Loucy (cell line): ENCODE results near the gene KIDINS220.

Experiments
- H2AFZ ChIP-seq: fragments of 200-600 bp; sonication (generic); 2 replicates; pipeline ENCODE4 v1.6.0; 2016; ENCODE audit warnings: antibody characterized with exemption, mild to moderate bottlenecking, low read length, moderate library complexity
- H3F3A ChIP-seq: fragments of 200-600 bp; 2 replicates; pipeline ENCODE4 v1.6.0; 2016; ENCODE audit warnings: antibody characterized with exemption, low read depth, mild to moderate bottlenecking
- H3K27me3 ChIP-seq: fragments of 200-600 bp; sonication (generic); 2 replicates; pipeline ENCODE4 v1.6.1; 2014; ENCODE audit warnings: low read length, mild to moderate bottlenecking; ENCODE audit not compliant: insufficient read depth, poor library complexity, severe bottlenecking
- H3K36me3 ChIP-seq: fragments of 200-600 bp; sonication (generic); 2 replicates; pipeline ENCODE4 v1.6.1; 2016; ENCODE audit warnings: low read length; ENCODE audit not compliant: insufficient read depth
- H3K4me1 ChIP-seq: fragments of 200-600 bp; sonication (generic); 2 replicates; pipeline ENCODE4 v1.5.1; 2014; ENCODE audit warnings: low read length, mild to moderate bottlenecking; ENCODE audit not compliant: insufficient read depth, poor library complexity, severe bottlenecking
- H3K4me2 ChIP-seq: fragments of 200-600 bp; sonication (generic); 2 replicates; pipeline ENCODE4 v1.6.0; 2014; ENCODE audit warnings: antibody characterized with exemption, low read length, low read depth, mild to moderate bottlenecking; ENCODE audit not compliant: poor library complexity, severe bottlenecking
- H3K4me3 ChIP-seq: fragments of 200-600 bp; sonication (generic); 2 replicates; pipeline ENCODE4 v1.5.1; 2014; ENCODE audit warnings: low read length, mild to moderate bottlenecking, mixed read lengths; ENCODE audit not compliant: poor library complexity, severe bottlenecking
- H3K79me2 ChIP-seq: fragments of 200-600 bp; sonication (generic); 2 replicates; pipeline ENCODE4 v1.6.1; 2014; ENCODE audit warnings: low read length; ENCODE audit not compliant: insufficient read depth
- H3K9ac ChIP-seq: fragments of 200-600 bp; sonication (generic); 2 replicates; pipeline ENCODE4 v1.6.0; 2014; ENCODE audit warnings: mild to moderate bottlenecking, low read depth, low read length, moderate library complexity; ENCODE audit not compliant: poor library complexity, severe bottlenecking
- H3K9me2 ChIP-seq: fragments of 200-600 bp; sonication (generic); replicated peaks from 2 replicates; pipeline ENCODE4 v1.6.1; 2016; ENCODE audit warnings: low read depth, low read length, mixed read lengths
- H3K9me3 ChIP-seq: fragments of 200-600 bp; sonication (generic); 2 replicates; pipeline ENCODE4 v1.6.1; 2014; ENCODE audit warnings: mild to moderate bottlenecking, antibody characterized with exemption, low read length, low read depth; ENCODE audit not compliant: insufficient read depth
- H4K20me1 ChIP-seq: fragments of 200-600 bp; sonication (generic); 2 replicates; pipeline ENCODE4 v1.6.0; 2014; ENCODE audit warnings: antibody characterized with exemption, low read length, mild to moderate bottlenecking; ENCODE audit not compliant: insufficient read depth, poor library complexity, severe bottlenecking
- CTCF ChIP-seq: fragments of 200-600 bp; sonication (generic); conservative IDR thresholded peaks from 2 replicates; pipeline ENCODE4 v1.5.1; 2014; ENCODE audit warnings: mild to moderate bottlenecking, antibody characterized with exemption, low read length
- EZH2phosphoT487 ChIP-seq: fragments of 200-600 bp; IDR thresholded peaks from 2 replicates; pipeline ENCODE4 v1.6.1; 2018; ENCODE audit warnings: antibody characterized with exemption, mild to moderate bottlenecking, moderate library complexity, borderline replicate concordance

The KIDINS220 gene

GRCh38 chr2:8853426-8853825 is 16.0 kb upstream of the KIDINS220 start:
- TF ChIP-seq CTCF = no peak
- TF ChIP-seq EZH2phosphoT487 = no peak

GRCh38 chr2:8851811-8852560 is 14.6 kb upstream of the KIDINS220 start:
- no peaks in the 10 kb centered on the region for H3K9me2 ChIP-seq
- no peak overlapping the region for H3K4me2 ChIP-seq
- H2AFZ ChIP-seq = no peak overlapping the region
- no peak overlapping the region for H3K4me3 ChIP-seq
- H3F3A ChIP-seq = no peaks in the 10 kb centered on the region
- H3K36me3 ChIP-seq = no peaks in the 10 kb centered on the region
- H3K27me3 ChIP-seq = no peaks in the 10 kb centered on the region
- H3K9me3 ChIP-seq = no peaks in the 10 kb centered on the region
- no peak overlapping the region for H3K9ac ChIP-seq
- H4K20me1 ChIP-seq = no peaks in the 10 kb centered on the region
- no peak for TF ChIP-seq CTCF
- no peak for TF ChIP-seq EZH2phosphoT487
- no peaks in the 10 kb centered on the region for H3K4me1 ChIP-seq
- H3K79me2 ChIP-seq = no peaks in the 10 kb centered on the region

More at GRCh38 chr2:8853426-8853825, 16.0 kb upstream of the KIDINS220 start:
- no peaks in the 10 kb centered on the region for H3K79me2 ChIP-seq
- no peaks in the 10 kb centered on the region for H3K4me1 ChIP-seq
- H3K4me3 ChIP-seq = no peak overlapping the region
- H3F3A ChIP-seq = no peaks in the 10 kb centered on the region
- H3K9me3 ChIP-seq = no peaks in the 10 kb centered on the region
- H3K4me2 ChIP-seq = no peak overlapping the region
- no peaks in the 10 kb centered on the region for H3K27me3 ChIP-seq
- H3K9ac ChIP-seq = no peak overlapping the region
- no peaks in the 10 kb centered on the region for H4K20me1 ChIP-seq
- H2AFZ ChIP-seq = no peak overlapping the region
- no peaks in the 10 kb centered on the region for H3K36me3 ChIP-seq
- H3K9me2 ChIP-seq = no peaks in the 10 kb centered on the region

- Histone ChIP-seq H3K9me2 (no peaks in the 10 kb centered on the region), H3K4me1 (no peaks in the 10 kb centered on the region), H3K9me3 (no peaks in the 10 kb centered on the region), H2AFZ (no peak overlapping the region), H3K79me2 (no peaks in the 10 kb centered on the region), H3K9ac (no peak overlapping the region), H3K4me2 (no peak overlapping the region), H3F3A (no peaks in the 10 kb centered on the region), H4K20me1 (no peaks in the 10 kb centered on the region), H3K4me3 (no peak overlapping the region), H3K36me3 (no peaks in the 10 kb centered on the region), H3K27me3 (no peaks in the 10 kb centered on the region)
- no peak for TF ChIP-seq EZH2phosphoT487
- no peak for TF ChIP-seq CTCF
Observed at GRCh38 chr2:8850845-8851487, 13.6 kb upstream of the KIDINS220 start.
